Measurements from ENCODE around the gene CYP4F2. TPM values are rescaled to one million over a fixed set of nuclear protein-coding genes. Genes with fewer than 3 reads are reported as not detected.

Gene CYP4F2
- total and polyA plus RNA-seq, 4 donors, result 7.7 to 186 (median 85.2) TPM

DNA sequence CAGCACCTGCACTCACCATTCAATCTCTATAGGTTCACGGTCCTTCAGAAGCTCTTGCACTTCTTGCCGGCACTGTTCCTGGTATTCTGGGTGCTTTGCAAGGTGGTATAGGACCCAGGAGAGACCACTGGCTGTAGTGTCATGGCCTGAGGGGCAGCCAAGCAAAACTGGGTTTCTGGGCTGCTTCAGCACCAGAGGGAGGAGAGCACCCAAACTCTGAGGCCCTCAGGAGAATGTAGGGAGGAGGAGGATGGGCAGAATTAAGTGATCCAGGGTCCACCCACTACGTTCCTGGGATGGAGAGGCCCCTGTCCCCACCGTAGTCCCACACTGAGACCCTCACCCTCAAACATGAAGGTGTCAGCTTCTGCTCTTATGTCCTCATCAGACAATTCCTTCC lies 24.1 kb upstream of the CYP4F2 start:
- H3K9me3 ChIP-seq (ENCODE audit: control insufficient read depth in 4 of 4, low read length in 3 of 4), result no peaks in the 10 kb centered on the region
- H3K9ac ChIP-seq (ENCODE audit: low read depth in 1 of 2, low read length in 2 of 2), result no peak overlapping the region
- DNase-seq (ENCODE audit: low spot score), result no peak
- no peak overlapping the region for H3K4me3 ChIP-seq (ENCODE audit: low read depth in 1 of 3, low read length in 3 of 3)
- peaks cover 5 to 44% (median 34%) of the 10 kb centered on the region in 4 donors for H3K36me3 ChIP-seq (ENCODE audit: control insufficient read depth in 4 of 4, insufficient read depth in 3 of 4, low read depth in 1 of 4, low read length in 3 of 4)
- 80% methylated on average over 4 of the region's 4 CpGs for WGBS
- peaks cover 3 to 23% (median 17%) of the 10 kb centered on the region in 4 donors for H3K4me1 ChIP-seq (ENCODE audit: control insufficient read depth in 4 of 4, insufficient read depth in 4 of 4, low read length in 3 of 4)
- TF ChIP-seq, protein P1, sequence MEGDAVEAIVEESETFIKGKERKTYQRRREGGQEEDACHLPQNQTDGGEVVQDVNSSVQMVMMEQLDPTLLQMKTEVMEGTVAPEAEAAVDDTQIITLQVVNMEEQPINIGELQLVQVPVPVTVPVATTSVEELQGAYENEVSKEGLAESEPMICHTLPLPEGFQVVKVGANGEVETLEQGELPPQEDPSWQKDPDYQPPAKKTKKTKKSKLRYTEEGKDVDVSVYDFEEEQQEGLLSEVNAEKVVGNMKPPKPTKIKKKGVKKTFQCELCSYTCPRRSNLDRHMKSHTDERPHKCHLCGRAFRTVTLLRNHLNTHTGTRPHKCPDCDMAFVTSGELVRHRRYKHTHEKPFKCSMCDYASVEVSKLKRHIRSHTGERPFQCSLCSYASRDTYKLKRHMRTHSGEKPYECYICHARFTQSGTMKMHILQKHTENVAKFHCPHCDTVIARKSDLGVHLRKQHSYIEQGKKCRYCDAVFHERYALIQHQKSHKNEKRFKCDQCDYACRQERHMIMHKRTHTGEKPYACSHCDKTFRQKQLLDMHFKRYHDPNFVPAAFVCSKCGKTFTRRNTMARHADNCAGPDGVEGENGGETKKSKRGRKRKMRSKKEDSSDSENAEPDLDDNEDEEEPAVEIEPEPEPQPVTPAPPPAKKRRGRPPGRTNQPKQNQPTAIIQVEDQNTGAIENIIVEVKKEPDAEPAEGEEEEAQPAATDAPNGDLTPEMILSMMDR (IDR thresholded peaks at IDR 0.05; ENCODE audit: low read depth, low read length, missing input control), result no peak
- TF ChIP-seq SP1 (IDR thresholded peaks at IDR 0.05), result no peak
- TF ChIP-seq YY1 (IDR thresholded peaks at IDR 0.05), result no peak
- TF ChIP-seq NR2F2 (IDR thresholded peaks at IDR 0.05), result no peak
- TF ChIP-seq FOXA2 (IDR thresholded peaks at IDR 0.05), result no peak
- TF ChIP-seq, protein P2, sequence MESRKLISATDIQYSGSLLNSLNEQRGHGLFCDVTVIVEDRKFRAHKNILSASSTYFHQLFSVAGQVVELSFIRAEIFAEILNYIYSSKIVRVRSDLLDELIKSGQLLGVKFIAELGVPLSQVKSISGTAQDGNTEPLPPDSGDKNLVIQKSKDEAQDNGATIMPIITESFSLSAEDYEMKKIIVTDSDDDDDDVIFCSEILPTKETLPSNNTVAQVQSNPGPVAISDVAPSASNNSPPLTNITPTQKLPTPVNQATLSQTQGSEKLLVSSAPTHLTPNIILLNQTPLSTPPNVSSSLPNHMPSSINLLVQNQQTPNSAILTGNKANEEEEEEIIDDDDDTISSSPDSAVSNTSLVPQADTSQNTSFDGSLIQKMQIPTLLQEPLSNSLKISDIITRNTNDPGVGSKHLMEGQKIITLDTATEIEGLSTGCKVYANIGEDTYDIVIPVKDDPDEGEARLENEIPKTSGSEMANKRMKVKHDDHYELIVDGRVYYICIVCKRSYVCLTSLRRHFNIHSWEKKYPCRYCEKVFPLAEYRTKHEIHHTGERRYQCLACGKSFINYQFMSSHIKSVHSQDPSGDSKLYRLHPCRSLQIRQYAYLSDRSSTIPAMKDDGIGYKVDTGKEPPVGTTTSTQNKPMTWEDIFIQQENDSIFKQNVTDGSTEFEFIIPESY (IDR thresholded peaks at IDR 0.05), result no peak
- no peak for TF ChIP-seq HNF4G (IDR thresholded peaks at IDR 0.05)
- TF ChIP-seq FOXA1 (IDR thresholded peaks at IDR 0.05), result no peak
- TF ChIP-seq, protein P3, sequence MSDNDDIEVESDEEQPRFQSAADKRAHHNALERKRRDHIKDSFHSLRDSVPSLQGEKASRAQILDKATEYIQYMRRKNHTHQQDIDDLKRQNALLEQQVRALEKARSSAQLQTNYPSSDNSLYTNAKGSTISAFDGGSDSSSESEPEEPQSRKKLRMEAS (IDR thresholded peaks at IDR 0.05), result no peak
- TF ChIP-seq, protein P4, sequence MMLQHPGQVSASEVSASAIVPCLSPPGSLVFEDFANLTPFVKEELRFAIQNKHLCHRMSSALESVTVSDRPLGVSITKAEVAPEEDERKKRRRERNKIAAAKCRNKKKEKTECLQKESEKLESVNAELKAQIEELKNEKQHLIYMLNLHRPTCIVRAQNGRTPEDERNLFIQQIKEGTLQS (IDR thresholded peaks at IDR 0.05), result no peak
- TF ChIP-seq JUND (IDR thresholded peaks at IDR 0.05), result no peak
- TF ChIP-seq RAD21 (IDR thresholded peaks at IDR 0.05), result no peak
- TF ChIP-seq RXRA (IDR thresholded peaks at IDR 0.05), result no peak
- no peak for TF ChIP-seq GABPA (IDR thresholded peaks at IDR 0.05 in 1 of 2, conservative IDR thresholded peaks at IDR 0.05 in 1 of 2)
- TF ChIP-seq HNF4A (conservative IDR thresholded peaks at IDR 0.05), result no peak
- no peaks in the 10 kb centered on the region for H3K27me3 ChIP-seq (ENCODE audit: control insufficient read depth in 4 of 4, insufficient read depth in 4 of 4, low read length in 3 of 4)
- no peak overlapping the region for H3K27ac ChIP-seq (ENCODE audit: low read depth in 1 of 2, low read length in 2 of 2)

DNA sequence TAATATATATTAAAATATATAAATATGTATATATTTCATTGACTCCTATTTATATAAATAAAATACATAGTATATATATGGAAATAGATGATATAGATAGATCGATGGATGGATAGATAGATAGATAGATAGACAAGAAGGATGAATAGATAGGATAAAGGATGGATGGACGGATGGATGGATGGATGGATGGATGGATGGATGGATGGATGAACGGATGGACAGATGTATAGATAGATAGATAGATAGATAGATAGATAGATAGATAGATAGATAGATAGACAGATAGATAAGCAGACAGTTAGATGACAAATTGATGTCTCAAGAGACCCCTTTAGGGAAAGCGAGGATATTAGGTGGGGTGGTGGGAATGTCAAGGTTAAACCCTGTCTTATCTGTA lies 21.4 kb upstream of the CYP4F2 start:
- no peaks in the 10 kb centered on the region for H3K9me3 ChIP-seq (ENCODE audit: control insufficient read depth in 4 of 4, low read length in 3 of 4)
- DNase-seq (ENCODE audit: low spot score), result no peak
- TF ChIP-seq FOXA1 (IDR thresholded peaks at IDR 0.05), result no peak
- TF ChIP-seq, protein P2 (IDR thresholded peaks at IDR 0.05), result no peak
- TF ChIP-seq HNF4G (IDR thresholded peaks at IDR 0.05), result no peak
- TF ChIP-seq SP1 (IDR thresholded peaks at IDR 0.05), result no peak
- TF ChIP-seq, protein P1 (IDR thresholded peaks at IDR 0.05; ENCODE audit: low read depth, low read length, missing input control), result no peak
- TF ChIP-seq HNF4A (conservative IDR thresholded peaks at IDR 0.05), result no peak
- TF ChIP-seq RAD21 (IDR thresholded peaks at IDR 0.05), result no peak
- TF ChIP-seq EGR1 (IDR thresholded peaks at IDR 0.05; ENCODE audit: low read depth in 2 of 2), result no peak
- H3K27ac ChIP-seq (ENCODE audit: low read depth in 1 of 2, low read length in 2 of 2), result no peak overlapping the region
- H3K4me3 ChIP-seq (ENCODE audit: low read depth in 1 of 3, low read length in 3 of 3), result no peak overlapping the region
- 83% methylated on average over 4 of the region's 4 CpGs for WGBS
- H3K36me3 ChIP-seq (ENCODE audit: control insufficient read depth in 4 of 4, insufficient read depth in 3 of 4, low read depth in 1 of 4, low read length in 3 of 4), result peaks cover 5 to 63% (median 44%) of the 10 kb centered on the region in 4 donors
- H3K4me1 ChIP-seq (ENCODE audit: control insufficient read depth in 4 of 4, insufficient read depth in 4 of 4, low read length in 3 of 4), result no peaks in the 10 kb centered on the region
- H3K9ac ChIP-seq (ENCODE audit: low read depth in 1 of 2, low read length in 2 of 2), result no peak overlapping the region
- no peaks in the 10 kb centered on the region for H3K27me3 ChIP-seq (ENCODE audit: control insufficient read depth in 4 of 4, insufficient read depth in 4 of 4, low read length in 3 of 4)

Measured in liver (tissue), 9 donors.